CD1c-positive myeloid dendritic cell (primary cell): ENCODE measurements around the gene GID8.

Experiments used
- DNase-seq: peaks from one replicate; pipeline ENCODE4 v3.0.0-alpha.2; 2016; ENCODE audit errors: extremely low spot score

Gene GID8

GRCh38 chr20:62970307-62971210 is 32.6 kb downstream of the GID8 start:
- DNase-seq, result no peak

DNA sequence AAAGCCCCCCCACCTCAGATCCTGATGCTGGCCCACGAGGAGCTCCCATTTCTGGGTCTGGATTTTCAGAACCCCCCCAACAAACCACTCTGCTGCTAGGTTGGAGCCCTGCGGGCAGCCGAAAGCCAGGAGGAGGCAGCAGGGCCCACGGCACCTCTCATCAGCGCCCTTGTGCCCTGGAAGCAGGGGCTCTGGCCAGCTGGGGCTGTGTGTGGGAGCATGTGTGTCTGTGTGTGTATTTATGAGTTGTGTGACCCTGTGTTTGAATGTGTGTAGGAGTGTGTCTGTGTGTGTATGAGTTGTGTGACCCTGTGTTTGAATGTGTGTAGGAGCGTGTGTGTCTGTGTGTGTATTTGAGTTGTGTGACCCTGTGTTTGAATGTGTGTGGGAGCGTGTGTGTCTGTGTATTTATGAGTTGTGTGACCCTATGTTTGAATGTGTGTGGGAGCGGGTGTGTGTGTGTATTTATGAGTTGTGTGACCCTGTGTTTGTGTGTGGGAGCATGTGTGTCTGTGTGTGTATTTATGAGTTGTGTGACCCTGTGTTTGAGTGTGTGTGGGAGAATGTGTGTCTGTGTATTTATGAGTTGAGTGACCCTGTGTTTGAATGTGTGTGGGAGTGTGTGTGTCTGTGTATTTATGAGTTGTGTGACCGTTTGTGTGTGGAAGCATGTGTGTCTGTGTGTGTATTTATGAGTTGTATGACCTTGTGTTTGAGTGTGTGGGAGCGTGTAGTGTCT is 33.4 kb downstream of the GID8 start:
- DNase-seq, result no peak

- peak; percentile 89 for DNase-seq
Measured at GRCh38 chr20:62971950-62972844, 34.2 kb downstream of the GID8 start.

- no peak for DNase-seq
Measured at GRCh38 chr20:62972845-62973745, 35.1 kb downstream of the GID8 start.

- peak; percentile 22 for DNase-seq
Measured at GRCh38 chr20:62975251-62975760, 37.4 kb downstream of the GID8 start.

DNA sequence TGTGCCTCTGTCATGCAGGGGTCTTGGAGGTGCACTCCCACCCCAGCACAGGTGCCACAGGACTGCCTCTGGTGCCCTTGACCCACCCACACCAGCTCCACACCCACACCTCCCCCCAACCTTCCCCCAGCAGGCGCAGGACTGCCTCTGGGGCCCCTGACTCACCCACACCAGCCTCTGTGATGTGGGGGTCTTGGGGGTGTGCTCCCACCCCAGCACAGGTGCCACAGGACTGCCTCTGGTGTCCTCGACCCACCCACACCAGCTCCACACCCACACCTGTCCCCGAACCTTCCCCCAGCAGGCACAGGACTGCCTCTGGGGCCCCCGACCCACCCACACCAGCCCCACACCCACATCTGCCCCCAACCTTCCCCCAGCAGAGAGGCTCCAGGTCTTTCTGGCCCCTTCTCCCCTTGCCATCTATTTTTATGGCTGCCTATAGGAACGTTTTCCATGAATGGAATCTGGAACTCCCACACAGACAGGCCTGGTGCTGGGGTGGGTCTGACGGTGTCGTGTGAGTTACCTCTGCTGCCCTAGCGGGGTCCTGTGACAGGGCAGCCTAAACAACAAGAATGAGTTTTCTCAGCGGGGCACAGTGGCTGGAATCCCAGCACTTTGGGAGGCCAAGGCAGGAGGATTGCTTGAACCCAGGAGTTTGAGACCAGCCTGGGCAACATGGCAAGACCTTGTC is 38.0 kb downstream of the GID8 start:
- no peak for DNase-seq

DNA sequence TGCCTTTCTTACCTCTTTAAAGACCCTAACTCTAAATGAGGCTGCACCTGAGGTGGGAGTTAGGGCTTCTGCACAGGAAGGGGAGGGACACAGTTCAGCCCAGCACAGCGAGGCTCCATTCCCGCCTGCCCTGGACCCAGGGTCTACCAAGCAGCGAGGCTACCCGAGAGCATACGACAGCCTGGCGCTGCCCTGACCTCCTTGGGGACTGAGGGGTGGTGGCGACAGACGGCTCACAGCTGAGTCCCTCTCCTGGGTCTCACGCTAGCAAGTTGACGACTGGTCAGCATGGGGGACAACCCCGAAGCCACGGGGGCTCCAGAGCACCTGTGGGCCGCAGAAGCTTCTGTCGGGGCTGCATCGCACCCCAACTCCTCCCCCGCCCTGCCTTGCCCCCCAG is 38.9 kb downstream of the GID8 start:
- no peak for DNase-seq

DNA sequence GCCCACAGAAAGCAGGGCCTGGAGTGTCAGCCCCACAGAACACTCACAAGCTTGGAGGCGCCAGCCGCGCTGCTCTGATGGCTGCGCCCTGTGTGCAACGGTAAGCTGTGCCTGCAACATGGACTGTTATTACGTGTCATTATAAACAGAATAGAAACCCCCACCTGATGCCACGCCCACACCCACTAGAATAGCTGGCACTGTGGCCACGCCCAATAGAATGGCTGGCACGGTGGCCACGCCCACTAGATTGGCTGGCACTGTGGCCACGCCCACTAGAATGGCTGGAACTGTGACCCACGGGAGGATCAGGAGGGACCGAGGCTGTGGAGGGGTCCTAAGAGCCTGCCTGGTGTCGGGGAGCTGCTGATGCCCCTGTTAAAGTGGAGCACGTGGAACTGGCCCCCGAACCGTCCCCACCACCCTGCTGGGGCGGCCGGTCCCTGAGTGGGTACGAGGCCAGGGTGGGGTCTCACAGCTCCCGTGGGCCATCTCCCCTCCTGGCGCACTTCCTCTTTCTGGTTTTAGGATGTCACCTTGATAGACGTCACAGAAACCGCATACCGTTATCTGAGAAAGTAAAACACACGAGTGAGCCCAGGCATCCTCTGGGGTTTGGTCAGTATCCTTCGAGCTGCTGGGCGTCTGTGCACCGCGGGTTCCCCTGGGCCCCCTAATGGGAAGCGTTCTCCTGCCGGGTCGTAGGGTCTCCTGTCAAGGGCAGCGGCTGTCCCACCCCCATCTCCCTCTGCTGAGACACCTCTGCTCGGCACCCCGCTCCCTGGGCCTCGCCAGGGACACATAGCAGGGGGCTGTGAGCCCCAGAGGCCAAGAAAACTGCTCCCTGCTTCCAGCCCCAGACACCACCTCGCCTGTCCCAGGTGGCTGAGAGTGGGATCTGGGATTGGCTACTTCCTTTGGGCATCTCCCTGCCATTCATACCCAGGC is 39.9 kb downstream of the GID8 start:
- peak; percentile 71 for DNase-seq

DNA sequence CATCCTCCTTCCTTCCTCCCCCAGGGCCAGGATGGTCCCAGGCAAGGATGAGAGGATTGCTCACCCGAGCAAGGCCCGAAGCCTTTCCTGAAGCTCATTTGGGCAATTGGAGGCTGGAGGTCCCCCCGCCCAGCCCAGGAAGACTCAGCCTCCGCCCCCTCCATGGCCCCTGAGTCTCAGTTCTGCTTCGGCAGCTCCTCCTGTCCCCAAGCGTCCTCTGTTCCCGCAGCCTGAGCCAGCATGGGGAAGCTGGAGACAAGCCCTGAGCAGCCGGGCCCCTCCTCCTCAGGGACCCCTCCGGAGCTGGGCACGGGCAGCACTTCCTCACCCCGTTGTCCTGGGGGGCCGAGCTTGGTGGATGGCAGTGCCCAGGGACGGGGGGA is 40.6 kb downstream of the GID8 start:
- DNase-seq, result peak; percentile 84

DNA sequence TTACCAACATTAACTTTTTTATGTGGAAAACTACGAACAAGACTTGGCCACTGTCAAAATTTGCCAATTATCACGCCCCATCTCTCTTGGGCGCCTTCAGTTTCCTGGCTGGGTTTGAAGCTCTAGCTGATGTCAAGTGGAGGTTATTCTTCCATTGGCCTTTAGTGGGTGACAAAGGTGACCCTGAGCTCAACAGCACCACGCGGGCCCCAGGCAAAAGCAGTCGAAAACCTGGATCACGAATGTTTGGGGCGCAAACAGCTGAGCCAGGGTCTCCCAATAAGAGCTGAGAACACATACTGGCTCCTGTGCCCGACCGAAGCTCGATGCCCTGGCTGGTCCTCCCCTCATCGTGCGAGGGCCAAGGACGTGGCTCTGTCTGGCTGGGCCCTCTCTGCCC is 41.4 kb downstream of the GID8 start:
- no peak for DNase-seq

DNA sequence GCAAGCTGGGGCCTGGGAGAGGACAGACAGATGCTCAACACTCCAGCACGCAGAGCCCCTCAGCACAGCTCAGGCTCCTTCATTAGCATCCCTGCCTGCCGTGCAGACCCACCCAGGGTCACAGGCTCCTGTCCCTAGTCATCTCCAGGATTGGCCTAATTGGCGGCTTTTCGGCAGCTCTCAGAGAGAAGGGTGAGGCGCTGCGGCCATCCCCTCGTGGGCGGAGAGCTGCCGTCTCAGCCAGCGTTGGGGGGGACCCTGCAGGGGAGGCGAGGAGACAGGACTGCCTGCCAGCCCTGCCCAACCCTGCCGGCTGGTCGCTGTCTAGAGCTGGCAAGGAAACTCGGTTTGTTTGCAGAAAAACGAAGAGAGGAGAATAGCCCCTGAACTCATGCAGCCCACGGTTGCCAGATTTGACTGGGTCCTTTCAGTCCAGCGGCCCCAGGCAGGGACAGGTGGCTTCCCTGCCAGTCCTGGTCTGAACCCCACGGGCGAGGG is 42.0 kb downstream of the GID8 start:
- no peak for DNase-seq

DNA sequence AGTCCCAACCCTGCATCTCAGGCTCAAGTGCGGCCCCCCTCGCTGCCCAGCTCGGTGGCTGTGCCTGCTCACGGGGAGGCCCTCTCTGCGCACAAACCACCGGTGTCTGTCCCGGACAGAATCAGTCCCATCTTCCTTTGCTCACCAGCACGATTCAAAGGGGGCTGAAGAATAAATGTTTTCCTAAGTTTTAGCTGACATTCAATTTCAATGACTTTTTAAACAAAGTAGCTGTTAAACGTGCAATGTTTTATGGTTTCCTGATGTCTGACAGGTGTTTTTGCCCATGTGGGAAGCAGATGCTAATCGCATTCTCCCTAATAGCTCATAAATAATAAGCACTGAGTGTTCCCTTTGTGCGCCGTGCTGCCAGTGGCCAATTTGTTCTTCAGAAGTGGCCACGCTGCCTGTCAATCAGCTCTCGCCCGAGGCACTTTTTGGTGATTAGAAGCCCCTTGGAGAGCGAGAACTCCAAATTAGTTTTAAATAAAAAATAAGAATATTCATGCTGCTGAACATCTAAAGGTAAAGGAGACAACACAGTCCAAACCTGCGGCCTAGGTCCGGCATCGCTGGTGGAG is 42.5 kb downstream of the GID8 start:
- no peak for DNase-seq

DNA sequence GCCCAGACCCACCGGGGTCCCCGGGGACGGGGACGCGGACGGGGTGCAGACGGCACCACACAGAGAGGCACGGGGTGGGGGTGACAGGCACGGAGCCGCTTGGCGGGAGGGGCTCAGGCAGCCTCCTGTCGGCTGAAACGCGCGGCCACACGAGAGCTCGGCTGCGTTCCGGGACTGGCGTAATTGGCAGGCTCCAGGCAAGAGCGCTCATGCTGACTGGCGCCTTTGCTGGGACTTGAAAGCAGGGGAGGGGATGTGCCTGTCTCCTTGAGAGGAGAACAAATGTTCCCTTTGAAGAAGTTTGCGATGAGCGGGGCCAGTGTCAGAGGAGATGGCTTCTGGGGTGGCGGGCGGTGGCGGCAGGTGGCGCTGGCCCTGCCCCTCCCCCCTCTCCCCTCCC is 43.0 kb downstream of the GID8 start:
- DNase-seq, result peak; percentile 32

- no peak for DNase-seq
Measured at GRCh38 chr20:62982124-62983075, 44.5 kb downstream of the GID8 start.

DNA sequence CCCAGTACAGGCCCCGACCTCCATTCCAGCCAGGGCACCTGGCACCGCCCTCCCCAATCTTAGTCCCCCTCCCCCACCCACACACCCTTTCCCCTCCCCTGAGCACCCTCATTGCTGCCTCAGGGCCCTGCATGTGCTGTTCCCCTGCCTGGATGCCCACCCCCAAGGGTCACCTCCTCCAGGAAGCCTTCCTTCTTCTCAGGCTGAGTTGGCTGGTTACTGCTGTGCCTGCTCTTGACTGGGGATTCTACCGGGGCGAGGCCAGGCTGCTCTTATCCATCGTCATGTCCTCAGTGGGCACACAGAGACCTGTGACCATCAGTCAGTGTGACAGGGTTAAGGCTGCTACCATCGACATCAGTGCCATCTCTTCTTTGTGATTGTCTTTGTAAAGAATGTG is 45.3 kb downstream of the GID8 start:
- DNase-seq, result no peak

- DNase-seq, result no peak
Measured at GRCh38 chr20:62984666-62985443, 46.9 kb downstream of the GID8 start.

DNA sequence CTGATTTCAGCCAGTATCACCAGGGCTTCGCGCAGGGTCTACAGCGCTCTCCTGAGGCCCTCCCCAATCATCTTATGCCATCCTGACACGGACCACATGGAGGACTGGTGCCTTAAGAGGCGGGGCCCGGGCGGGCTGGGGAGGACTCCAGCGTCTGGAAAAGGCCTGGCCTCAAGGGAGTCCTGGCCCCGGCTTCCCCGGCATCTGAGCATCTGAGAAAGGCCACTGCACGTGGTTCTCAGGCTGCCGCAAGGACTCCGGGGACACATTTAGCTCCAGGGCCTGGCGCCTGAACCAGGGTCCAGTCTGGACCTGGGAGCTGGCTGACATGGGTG is 47.5 kb downstream of the GID8 start:
- no peak for DNase-seq
